HS-5 (cell line): ENCODE data around the gene SLC37A4.
A peak's percentile ranks its signal among the peaks of the same experiment; 100 is the strongest.
"Not testable (repeated sequence)": the region's sequence is repeated elsewhere in the genome, so short reads cannot be mapped to it uniquely, and the experiment has no call there.

Experiments used
- DNase-seq: peaks from one replicate; pipeline ENCODE4 v3.0.0-alpha.2; 2012; ENCODE audit warnings: low read depth

Gene SLC37A4

DNA sequence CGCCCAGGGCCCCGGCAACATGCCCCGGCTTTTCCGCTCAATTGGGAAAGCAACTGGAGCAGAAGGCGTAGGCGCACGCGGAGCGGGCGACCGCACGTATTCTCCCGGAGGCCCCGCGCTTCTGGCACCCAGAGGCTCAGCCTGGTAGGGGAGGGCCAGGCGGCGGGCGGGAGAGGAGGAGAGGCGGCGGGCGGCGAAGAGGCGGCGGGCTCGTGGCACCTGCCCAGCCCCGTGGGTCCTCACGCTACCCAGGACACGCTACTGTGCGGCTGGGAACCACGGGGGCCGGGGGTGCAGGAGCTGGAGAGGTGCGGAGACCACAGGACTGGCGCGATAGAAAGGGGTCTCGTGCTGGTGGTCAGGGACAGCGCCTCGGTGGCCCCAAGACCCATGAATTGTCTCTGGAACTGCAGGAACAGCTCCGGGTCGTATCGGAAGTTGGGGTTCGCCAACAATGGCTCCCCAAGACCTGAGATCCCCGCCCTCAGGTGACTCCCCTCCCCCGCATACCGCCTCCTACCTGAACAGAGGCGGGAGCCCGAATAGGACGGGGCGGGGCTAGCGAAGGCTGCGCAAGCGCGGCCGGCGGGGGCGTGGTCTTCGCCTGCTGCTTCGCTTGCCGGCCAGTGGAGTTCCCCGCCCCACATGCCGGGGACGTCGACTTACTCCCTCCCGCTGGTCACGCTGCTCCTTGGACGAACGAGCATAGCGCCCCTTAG is at the start of gene SLC37A4:
TSS of gene SLC37A4 (minus strand) at position 549 of the 719 bp plus-strand sequence.
- peak; percentile 84 for DNase-seq

DNA sequence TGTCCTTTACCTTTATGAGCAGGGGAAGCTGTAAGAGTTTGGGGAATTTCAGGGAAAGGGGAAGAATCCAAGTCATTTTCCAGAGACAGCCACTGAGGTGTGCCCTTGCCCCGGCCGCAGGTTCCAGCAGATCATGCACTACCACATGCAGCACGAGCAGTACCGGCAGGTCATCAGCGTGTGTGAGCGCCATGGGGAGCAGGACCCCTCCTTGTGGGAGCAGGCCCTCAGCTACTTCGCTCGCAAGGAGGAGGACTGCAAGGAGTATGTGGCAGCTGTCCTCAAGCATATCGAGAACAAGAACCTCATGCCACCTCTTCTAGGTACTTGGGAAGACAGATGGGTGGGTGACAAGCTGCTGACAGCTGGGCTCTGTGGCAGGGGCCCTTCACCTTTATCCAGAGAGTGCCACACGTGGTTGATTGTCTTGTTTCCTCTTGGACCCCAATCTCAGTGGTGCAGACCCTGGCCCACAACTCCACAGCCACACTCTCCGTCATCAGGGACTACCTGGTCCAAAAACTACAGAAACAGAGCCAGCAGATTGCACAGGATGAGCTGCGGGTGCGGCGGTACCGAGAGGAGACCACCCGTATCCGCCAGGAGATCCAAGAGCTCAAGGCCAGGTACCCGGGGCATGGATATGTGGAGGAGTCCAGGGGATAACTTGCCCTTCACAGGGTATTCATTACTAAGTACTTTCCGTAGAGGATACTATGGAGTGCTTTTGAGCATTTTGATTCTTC is 48.2 kb upstream of the SLC37A4 start:
- no peak for DNase-seq

DNA sequence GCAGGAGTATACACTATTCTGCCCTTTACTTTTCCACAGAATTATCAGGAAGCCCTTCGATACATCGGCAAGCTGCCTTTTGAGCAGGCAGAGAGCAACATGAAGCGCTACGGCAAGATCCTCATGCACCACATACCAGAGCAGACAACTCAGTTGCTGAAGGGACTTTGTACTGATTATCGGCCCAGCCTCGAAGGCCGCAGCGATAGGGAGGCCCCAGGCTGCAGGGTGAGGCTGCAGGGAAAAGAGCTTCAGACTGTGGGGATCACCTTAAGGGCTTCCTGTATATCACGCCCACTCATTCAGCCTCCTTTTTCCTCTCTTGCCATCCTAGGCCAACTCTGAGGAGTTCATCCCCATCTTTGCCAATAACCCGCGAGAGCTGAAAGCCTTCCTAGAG is 47.2 kb upstream of the SLC37A4 start:
- no peak for DNase-seq

DNA sequence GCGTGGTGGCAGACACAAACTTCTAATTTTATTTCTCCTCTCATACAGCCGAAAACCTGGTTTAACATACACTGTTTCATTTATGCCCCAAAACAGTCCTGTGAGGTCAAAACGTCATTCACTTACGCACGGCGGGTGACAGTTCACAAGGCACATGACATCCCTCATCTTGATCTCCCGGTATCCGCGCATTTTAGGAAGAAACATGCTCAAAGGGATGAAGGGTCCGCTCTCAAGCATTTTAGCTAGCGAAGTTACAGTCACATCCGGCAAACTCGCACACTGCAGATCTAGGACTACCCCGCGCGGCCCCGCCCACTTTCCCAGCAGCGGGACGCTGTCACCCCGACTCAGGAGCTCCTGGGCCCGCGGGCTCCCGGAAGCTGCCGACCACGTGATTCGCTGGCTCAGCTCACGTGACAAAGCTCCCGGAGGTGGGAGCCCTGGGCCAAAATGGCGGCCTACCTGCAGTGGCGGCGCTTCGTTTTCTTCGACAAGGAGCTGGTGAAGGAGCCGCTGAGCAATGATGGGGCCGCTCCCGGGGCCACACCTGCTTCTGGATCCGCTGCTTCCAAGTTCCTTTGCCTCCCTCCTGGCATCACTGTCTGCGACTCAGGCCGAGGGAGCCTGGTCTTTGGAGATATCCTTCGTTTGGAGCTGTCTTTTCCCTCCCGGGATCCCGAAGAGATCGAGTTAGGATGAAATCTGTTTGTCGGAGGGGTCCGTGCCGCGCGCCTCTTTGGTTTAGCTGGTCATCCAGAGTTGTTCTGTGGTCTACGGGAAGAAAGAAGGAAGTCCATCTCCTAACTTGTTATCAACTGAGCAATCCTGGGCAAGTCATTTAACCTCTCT is 36.9 kb upstream of the SLC37A4 start, which contains the start of gene VPS11:
TSS of gene VPS11 (plus strand) at position 448 of the 852 bp plus-strand sequence. CDS start at position 454, 6 bp downstream.
- DNase-seq = peak; percentile 88

DNA sequence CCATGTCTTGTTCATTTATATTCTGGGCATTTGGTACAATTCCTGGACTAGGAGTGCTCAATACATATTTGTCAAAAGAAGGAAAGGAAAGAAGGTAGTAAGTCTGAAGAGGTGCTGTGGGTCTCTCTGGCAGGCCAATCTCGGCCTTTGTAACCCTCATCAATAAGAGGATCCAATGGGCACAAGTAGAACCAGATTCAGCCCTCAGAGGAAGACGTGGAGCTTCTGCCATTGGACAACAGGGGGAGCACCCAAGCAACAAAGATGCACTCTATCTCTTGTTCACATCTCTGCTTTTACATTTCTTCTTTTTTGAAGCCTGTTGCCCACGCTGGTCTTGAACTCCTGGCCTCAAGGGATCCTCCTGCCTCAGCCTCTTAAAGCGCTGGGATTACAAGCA is 34.7 kb upstream of the SLC37A4 start:
- no peak for DNase-seq

DNA sequence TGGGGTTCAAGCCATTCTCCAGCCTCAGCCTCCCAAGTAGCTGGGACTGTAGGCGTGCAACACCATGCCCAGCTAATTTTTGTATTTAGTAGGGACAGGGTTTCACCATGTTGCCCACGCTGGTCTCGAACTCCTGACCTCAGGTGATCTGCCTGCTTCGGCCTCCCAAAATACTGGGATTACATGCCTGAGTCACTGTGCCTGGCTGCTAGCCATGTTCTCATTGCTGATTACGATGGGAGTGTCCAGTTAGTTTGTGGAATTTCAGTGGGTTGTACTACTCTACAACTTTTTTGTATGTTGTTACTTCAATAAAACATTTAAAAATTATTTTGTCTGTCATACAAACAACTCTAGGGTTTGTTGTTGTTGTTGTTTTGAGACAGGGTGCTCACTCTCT is 32.1 kb upstream of the SLC37A4 start:
- DNase-seq = no peak

DNA sequence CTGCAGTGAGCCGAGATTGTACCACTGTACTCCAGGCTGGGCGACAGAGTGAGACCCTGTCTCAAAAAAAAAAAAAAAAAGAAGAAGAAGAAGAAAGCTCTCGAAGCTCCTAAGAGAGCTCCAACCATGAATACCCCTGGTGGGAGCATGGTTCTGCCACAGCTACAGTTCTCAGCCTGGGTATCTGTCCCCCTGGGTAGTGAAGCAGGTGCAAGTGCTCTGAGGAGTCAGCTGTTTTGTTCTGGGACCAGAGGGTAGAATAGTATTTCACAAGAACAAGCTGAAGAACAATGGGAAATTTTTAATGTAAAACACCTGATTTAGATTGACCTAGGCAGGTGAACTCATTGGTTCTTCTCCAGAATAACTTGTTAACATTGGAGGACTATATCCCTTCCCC is 30.6 kb upstream of the SLC37A4 start:
- no peak for DNase-seq

DNA sequence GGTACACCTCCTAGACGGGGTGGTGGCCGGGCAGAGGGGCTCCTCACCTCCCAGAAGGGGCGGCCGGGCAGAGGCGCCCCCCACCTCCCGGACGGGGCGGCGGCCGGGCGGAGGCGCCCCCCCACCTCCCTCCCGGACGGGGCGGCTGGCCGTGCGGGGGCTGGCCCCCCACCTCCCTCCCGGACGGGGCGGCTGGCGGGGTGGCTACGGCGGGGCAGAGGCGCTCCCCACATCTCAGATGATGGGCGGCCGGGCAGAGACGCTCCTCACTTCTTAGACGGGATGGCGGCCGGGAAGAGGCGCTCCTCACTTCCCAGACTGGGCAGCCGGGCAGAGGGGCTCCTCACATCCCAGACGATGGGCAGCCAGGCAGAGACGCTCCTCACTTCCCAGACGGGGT is 28.5 kb upstream of the SLC37A4 start:
- DNase-seq = not testable (repeated sequence)

DNA sequence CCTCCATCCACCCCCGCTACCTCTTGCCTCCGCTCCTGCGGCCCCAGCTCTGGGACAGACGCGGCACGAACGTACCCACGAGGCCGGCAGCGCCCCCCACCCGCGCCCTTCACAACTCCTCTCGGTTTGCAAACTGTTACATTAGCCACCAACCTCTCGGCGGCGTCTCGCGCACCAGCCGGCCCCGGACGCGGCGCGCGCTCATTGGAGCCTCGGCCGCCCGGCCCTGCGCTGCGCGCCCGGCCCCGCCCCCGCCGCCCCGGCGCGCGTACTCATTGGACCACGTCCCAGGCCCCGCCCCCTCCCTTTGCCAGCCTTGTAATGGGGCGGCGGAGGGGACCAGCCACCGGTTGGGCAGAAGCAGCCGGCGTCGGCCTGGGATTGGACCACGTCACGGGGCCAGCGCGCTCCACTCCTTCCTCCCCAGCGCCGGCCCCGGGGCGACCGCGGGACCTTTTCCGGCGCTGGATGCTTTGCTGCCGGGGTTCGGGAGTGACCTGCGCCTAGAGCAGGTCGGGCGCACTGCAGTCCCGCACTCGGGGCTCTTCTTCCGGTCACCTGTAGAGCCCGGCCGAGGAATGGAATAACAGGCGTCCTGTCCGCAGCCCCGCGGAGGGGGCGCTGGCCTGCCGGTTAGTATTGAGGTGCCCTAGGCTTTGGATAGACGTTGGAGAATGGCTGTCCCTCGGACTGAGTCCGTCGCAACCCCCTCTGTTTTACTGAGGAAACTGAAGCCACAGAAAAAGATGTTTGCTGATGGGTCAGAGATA is 26.5 kb upstream of the SLC37A4 start, which contains the start of gene HYOU1:
TSS of gene HYOU1 (minus strand) at position 206 of the 770 bp plus-strand sequence. CDS start 1,045 bp downstream, outside the sequence.
- peak; percentile 74 for DNase-seq

DNA sequence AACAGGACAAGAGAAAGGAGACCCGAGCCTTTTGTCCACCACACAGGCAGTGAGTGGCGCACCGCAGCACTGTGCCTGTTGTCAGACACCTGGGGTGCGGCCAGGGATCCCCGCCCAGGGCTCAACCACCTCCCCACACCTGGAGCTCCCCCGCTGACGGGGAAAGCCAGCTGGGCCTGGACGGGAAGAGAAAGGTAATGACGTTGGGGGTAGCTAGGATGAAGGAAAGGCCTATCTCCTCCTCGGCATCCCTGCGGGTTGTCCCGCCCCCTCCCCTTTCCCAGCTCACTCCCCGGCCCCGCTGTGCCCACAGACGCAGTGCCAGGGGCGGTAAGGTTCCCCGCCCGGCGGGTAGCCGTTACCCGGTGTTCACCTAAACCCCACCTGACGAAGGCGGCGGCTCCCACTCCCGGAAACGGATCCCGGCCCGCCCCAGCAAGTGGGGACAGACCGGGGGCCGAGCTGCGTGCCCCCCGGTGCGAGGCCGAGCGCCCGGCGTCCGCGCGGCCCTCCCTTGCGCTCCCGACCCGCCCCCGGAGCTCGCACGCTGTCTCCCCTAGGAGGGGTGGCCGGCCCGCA is 25.8 kb upstream of the SLC37A4 start:
- no peak for DNase-seq

DNA sequence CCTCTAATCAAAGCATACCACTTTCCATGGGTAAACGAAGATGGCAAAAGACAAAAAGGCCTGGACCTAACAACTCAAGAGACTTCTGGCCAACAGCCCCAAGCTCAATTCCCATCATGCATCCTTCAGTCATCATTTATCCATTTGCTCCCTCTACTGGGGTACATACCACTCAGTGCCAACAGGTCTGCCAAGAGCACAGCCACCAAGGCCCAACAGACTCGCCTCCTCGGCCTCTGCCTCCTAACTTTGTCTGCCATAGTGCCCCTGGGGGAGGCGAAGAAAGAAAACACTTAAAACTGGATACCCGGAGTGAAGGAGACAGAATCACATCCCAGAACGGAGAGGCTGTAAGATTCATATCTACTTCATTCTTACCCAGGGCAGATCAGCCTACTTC is 25.2 kb upstream of the SLC37A4 start:
- DNase-seq = peak; percentile 31

DNA sequence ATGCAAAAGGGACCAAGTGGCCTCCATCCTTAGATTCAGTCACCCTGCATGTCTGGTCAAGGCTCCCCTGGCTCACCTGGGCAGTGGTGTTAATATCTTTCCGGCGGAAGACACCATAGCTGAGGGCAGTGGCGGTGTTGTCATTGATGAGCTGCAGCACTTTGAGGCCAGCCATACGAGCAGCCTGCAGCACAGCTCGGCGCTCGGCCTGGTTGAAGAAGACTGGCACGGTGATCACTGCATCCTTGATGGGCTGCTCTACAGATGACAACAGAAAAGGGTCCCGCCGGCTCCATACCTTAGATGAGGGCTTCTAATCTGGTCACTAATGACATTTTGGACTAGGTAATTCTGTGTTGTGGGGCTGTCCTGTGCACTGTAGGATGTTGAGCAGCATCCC is 23.7 kb upstream of the SLC37A4 start:
- DNase-seq = no peak

DNA sequence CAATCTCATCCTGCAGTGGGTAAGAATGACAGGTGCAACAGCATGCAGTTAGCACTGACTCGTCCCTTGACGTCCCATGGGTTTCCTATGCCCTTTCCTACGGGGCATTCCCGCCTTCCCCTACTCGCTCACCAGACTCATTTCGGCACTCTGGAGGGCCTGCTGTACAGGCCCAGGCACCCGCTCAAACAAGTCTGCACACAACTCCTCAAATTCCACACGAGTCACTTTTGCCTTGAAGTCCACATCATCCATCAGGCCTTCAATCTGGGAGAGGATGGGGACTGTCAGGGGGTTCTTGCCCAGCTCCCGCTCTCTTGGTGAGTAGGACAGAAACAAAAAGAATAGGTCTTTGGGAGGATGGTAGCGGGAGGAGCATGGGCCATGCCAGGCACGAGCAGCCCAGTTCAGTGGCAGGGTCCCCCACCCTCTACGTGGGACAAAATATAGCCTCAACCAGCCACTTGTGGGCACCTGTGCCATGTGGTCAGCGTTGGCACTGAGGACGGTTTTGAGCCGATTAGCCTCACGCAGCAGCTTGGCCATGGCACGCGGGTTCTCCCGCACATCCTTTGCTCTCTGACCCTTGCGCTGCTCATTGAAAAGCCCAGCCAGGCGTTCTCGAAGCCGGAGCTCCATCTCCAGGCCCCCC is 21.6 kb upstream of the SLC37A4 start:
- DNase-seq = no peak

DNA sequence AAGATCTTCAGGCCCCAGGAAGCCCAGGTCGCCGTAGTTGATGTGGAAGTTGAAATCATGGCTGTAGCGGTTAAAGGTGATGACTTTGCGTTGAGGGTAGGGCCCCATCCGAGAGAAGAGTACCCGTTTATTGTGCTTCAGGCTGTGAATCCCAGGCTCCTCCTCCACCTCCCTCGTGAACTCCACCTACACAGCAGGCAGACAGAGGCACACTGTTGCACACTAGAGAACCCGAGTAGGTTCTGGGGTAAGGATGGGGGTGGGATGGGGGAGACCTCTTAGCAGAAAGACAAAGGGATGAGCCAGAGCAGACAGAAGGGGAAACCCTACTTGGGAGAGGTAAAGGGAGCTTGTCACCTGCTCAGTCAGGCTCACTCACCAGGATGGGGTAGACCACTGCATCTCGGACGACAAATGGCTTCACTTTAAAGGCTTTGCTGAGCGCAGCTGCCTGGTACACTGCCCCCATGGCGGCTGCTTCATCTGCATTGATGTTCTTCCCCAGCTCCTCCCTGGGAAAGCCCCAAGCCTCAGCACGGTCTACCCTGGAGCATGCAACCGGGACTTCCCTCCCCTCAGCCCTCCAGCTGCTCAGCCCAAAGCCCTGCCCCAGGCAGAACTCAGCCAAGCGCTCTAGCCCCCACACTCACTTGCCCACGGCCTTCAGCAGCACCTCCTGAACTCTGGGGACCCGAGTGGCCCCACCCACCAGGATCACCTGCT is 20.9 kb upstream of the SLC37A4 start:
- DNase-seq = no peak

DNA sequence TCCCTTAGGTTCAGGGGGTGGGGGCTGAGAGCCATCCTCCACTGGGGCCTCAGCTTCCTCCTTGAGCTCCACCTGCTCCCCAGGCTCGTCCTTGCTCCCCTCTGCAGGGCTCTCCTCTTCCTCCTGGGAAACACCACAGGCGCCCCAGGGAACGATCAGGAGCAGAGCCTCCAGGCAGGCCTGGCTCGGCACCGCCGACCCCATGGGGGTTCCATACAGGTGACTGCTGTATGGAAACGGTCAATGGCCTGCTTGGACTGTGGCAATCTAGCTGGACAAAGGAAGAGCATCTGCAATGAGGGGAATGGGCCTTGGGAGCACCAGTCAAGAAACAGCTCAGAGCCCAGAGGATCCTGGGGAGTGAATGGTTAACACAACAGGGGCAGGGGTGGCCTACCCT is 18.4 kb upstream of the SLC37A4 start:
- no peak for DNase-seq

DNA sequence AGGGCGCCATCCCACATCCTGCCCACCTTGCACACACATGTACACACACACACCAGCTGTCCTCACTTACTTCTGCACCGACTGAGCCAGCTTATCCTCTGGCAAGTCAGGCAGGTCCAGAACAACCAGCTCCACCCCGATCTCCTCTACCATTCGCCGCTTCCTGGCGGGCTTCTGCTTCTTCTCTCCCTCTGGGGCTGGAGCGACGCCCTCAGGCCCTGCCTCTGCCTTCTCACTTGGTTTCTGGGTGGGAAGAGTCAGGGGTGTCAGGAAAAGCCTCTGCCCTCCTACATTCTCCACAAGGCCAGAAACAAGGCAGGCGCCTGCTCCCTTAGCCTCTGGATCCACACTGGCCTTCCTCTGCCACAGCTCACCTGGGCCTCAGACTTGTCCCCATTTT is 18.0 kb upstream of the SLC37A4 start:
- DNase-seq = no peak

DNA sequence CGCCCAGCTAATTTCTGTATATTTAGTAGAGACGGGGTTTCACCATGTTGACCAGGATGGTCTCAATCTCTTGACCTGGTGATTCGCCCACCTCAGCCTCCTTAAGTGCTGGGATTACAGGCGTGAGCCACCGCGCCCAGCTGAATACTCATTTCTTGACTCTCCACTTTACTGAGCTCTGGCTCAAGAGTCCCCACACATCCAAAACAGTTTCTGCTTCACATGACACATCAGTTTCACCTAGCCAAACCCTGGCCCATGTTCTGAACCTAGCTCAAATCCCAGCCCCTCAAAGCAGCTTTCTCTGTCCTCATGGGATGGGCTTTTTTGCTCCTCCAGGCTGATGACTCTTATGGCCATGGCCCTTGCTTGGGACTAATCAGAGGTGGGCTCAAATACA is 16.5 kb upstream of the SLC37A4 start:
- no peak for DNase-seq

DNA sequence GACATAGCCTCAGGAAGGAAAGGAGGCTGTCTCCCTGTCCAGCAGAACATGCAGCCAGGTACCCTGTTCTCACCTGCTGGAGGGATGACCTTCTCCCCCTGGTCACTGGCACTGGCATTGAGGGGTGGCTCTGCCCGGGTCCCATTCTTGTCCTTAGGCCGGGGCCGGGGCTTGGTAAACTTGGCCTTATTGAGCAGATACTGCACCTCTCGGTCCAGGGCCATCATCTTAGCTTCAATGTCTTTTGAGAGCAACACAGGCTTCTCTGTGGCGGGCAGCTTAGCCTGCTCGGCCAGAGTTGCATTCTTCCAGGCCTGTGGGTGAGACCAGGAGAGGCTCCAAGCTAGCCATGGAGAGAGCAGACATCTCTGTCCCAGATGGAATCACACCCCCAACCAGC is 15.8 kb upstream of the SLC37A4 start:
- DNase-seq = no peak

DNA sequence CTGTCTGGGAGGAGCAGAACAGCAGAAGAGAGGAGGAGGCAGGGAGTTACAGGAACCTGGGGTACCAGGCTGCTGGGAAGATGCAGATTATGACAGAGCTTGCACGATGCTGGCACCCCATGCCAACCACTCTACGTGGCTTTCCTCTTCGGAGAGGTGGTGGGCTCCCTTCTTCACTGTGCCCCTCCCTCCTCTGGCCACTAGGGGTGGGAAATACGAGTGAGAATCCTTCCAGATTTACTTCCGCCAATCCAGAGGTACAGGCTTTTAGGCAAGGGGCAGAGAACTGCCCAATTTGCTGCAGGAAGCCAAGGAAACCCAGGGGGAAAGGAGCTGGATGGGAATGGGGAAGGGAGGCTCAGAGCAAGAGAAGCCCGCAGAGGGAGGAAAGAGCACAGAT is 14.0 kb upstream of the SLC37A4 start:
- no peak for DNase-seq

DNA sequence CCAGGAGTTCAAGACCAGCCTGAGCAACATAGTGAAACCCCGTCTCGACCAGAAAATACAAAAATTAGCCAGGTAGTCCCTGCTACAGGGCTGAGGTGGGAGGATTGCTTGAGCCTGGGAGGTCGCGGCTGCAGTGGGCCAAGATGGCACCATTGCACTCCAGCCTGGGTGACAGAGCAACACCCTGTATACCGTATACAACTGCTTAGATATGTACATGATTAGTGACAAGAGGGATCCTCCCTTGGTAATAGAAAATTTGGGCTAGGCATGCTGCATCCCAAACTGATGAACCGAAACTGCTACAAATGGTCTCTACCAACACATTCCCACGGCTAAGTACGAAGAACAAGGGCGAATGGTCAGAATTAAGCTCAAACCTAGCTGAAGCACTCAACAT is 12.2 kb upstream of the SLC37A4 start:
- no peak for DNase-seq
